HepG2 (cell line): ENCODE measurements around the gene PPDPF. TPM values are rescaled to one million over a fixed set of nuclear protein-coding genes. Genes with fewer than 3 reads are reported as not detected.
A peak's percentile ranks its signal among the peaks of the same experiment; 100 is the strongest.

ENCODE experiments used
- BCLAF1 ChIP-seq: fragments of 450-650 bp; IDR thresholded peaks from 2 replicates; pipeline ENCODE4 v1.6.1; 2017; ENCODE audit warnings: mild to moderate bottlenecking
- GRHL1 ChIP-seq: sonication (generic); formaldehyde crosslinking; conservative IDR thresholded peaks from 2 replicates; pipeline ENCODE4 v1.8.0; 2022; ENCODE audit warnings: missing genetic modification reagents
- KLF15 ChIP-seq: sonication (generic); formaldehyde crosslinking; IDR thresholded peaks from 2 replicates; pipeline ENCODE4 v1.8.1; 2023; ENCODE audit warnings: borderline replicate concordance, mild to moderate bottlenecking, inconsistent platforms, missing genetic modification reagents, mixed read lengths
- SRSF9 ChIP-seq: fragments of 200-400 bp; formaldehyde crosslinking; IDR thresholded peaks from 2 replicates; pipeline ENCODE4 v1.6.1; 2018; ENCODE audit warnings: borderline replicate concordance, mild to moderate bottlenecking, low read depth, low read length; ENCODE audit not compliant: insufficient read depth, poor library complexity, severe bottlenecking
- ZBTB21 ChIP-seq: sonication (generic); formaldehyde crosslinking; IDR thresholded peaks from 2 replicates; pipeline ENCODE4 v1.4.0; 2020; ENCODE audit warnings: missing genetic modification reagents
- ZNF207 ChIP-seq: fragments of 450-650 bp; IDR thresholded peaks from 2 replicates; pipeline ENCODE4 v1.6.1; 2016; ENCODE audit warnings: antibody characterized with exemption, borderline replicate concordance
- ZNF407 ChIP-seq: sonication (generic); formaldehyde crosslinking; IDR thresholded peaks from one replicate; pipeline ENCODE4 v1.5.1; 2020; ENCODE audit warnings: mild to moderate bottlenecking, missing genetic modification reagents; ENCODE audit errors: not compliant biosample characterization
- ZNF431 ChIP-seq: sonication (generic); formaldehyde crosslinking; IDR thresholded peaks from 2 replicates; pipeline ENCODE4 v1.9.0; 2022; ENCODE audit warnings: missing genetic modification reagents, low read depth, mild to moderate bottlenecking, borderline replicate concordance
- ZNF724P ChIP-seq: sonication (generic); formaldehyde crosslinking; IDR thresholded peaks from 2 replicates; pipeline ENCODE4 v1.8.0; 2022; ENCODE audit warnings: missing genetic modification reagents, borderline replicate concordance
- ZNF749 ChIP-seq: sonication (generic); formaldehyde crosslinking; IDR thresholded peaks from 2 replicates; pipeline ENCODE4 v1.8.0; 2022; ENCODE audit warnings: mild to moderate bottlenecking, missing genetic modification reagents, moderate library complexity, borderline replicate concordance
- ZNF816 ChIP-seq: sonication (generic); formaldehyde crosslinking; IDR thresholded peaks from 2 replicates; pipeline ENCODE4 v1.8.0; 2022; ENCODE audit warnings: missing genetic modification reagents, mild to moderate bottlenecking, borderline replicate concordance
- ZXDC ChIP-seq: sonication (generic); formaldehyde crosslinking; IDR thresholded peaks from 2 replicates; pipeline ENCODE4 v1.5.0; 2020; ENCODE audit warnings: mild to moderate bottlenecking, missing genetic modification reagents
- polyA plus RNA-seq, 8 experiments: library from polyadenylated mRNA; depleted of rRNA in 3 of 8; stranded (reverse) in 7 of 8; unstranded in 1 of 8; fragments of >200 nt; fragmentation: Illumina TruSeq in 4 of 8; extraction: Trizol in 4 of 8; gene quantifications; 2 replicates each; pipeline versions ENCODE4 v1.2.1 to v1.2.3, GENCODE V29; 2011 to 2016; ENCODE audit warnings: low read depth in 4 of 8, missing spikeins in 1 of 8, mixed read lengths in 1 of 8; ENCODE audit not compliant: insufficient read depth in 1 of 8
- total RNA-seq, 5 experiments: library from RNA; depleted of rRNA; stranded (reverse); fragments of >200 nt; fragmentation: Illumina TruSeq; extraction: Trizol; gene quantifications; 2 replicates each; pipeline ENCODE4 v1.2.3, GENCODE V29; 2016; ENCODE audit warnings: low read depth in 1 of 5

PPDPF gene
- total and polyA plus RNA-seq, 2 of the 13 experiments (the other 11 are each of a cell fraction or from before 2014, with no cell fraction given): 1.8 to 7.0 TPM

GRCh38 chr20:63537525-63538203, 17.1 kb downstream of the PPDPF start (continued):
- TF ChIP-seq ZNF407 (CRISPR knock-in tag) (peak; percentile 85), ZNF724P (peak; percentile 89; the same call in 1 of the 2 replicates), KLF15 (no peak), ZXDC (CRISPR knock-in tag) (peak; percentile 47; the same call in 1 of the 2 replicates), ZNF749 (CRISPR knock-in tag) (peak; percentile 90; the same call in 1 of the 2 replicates), ZNF207 (no peak), SRSF9 (no peak), ZNF816 (CRISPR knock-in tag) (no peak), ZBTB21 (CRISPR knock-in tag) (no peak), BCLAF1 (no peak), ZNF431 (peak; percentile 80), GRHL1 (CRISPR knock-in tag) (no peak)
